ENCODE data around the gene LILRB5.
"Not testable (repeated sequence)": the region's sequence is repeated elsewhere in the genome, so short reads cannot be mapped to it uniquely, and the experiment has no call there.

The LILRB5 gene

DNA sequence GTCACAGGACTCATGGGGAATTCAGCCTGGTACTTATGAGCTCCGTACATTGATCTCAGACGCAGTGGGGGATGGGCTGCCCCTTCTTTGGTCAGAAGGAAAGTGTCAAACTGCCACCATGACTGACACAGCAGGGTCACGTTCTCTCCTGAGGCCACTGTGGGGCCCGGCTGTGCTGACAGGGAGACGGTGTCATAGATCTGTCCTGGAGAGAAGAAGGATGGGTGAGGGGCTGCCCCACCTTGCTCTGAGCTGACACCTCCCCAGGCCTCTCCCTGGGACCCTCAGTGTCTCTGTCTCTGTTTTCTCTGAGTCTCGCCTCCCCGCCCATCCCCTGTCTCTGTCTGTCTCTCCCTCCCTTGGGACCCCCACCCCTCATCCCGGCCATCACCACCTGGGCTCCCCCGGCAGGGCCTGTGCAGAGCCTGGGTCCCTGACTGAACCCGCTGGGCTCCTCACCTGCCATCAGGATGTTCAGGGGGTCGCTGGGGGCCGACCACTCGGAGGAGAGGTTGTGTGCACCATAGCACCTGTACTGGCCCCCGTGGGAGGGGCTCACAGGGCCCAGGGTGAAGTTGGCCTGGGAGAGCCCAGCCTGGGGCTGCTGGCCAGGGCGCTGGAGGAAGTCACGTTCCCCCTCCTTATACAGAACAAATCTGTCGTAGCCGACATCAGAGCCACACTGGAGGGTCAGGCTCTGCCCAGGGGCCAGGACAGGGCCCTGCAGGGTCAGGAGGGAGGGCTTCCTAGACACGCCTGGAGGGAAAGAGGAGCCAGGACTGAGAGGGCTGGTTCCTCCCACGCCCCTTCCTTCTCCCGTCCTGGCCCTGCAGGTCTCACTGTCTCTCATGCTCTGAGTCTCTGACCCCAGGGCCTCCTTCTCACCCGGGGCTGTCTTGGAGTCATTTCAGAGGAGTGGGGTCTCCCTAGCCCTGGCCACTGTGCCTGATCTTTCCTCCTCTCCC, 16.4 kb downstream of the LILRB5 start:
- not testable (repeated sequence) for DNase-seq

DNA sequence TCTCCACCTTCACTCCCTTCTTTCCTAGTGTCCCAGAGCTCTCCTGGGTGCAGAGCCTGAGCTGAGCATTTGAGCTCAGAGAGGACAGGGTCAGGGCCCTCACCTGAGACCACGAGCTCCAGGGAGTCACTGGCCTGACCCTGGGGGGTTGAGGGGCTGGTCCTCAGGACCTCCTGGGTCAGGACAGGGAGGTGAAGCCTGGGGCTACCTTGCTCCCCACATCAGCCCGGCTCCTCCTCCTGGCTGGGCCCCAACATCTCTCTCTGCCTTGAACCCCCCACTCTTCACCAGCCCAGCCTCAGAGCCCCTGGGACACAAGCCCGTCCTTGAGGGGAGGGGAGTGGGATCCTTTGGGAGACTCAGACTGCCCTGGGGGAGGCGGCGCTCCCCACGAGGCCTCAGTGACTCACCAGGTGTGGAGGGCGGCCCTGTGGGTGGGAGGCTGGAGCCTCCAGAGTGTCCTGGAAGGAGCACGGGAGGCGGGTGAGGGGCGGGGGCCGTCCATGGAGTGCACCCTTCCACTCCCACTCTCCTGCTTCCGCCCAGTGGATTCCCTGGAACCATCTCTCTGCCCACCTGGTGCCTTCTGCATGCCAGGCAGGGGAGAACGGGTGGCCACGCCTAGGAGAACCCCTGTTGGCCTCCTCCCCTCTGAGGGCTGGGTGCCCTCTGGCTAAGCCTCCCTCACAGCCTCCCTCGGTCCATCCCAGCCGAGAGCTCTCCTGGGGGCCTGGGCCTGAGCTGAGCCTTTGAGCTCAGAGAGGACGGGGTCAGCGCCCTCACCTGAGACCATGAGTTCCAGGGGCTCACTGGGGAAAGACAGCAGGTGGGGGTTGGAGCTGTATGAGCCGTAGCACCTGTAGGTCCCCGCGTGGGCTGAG, 17.3 kb downstream of the LILRB5 start:
- DNase-seq: not testable (repeated sequence)

DNA sequence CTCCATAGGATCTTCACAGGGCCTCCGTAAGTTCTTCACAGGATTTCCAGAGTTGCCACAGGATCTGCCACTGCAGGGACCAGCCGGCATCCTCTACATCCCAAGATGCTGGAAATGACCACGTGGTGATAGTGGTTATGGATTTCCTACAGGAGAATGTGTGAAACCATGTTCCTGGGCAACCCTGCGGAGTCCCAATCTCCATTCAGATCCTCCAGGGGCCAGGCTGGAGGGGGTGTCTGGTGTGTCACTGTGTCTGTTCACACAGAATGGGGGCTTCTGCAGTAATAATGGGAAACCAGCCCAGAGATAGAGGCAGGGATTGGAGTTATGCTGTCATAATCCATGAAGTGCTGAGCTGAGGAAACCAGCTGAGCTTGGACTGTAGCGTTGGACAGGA, 23.1 kb downstream of the LILRB5 start:
- no peak for DNase-seq

DNA sequence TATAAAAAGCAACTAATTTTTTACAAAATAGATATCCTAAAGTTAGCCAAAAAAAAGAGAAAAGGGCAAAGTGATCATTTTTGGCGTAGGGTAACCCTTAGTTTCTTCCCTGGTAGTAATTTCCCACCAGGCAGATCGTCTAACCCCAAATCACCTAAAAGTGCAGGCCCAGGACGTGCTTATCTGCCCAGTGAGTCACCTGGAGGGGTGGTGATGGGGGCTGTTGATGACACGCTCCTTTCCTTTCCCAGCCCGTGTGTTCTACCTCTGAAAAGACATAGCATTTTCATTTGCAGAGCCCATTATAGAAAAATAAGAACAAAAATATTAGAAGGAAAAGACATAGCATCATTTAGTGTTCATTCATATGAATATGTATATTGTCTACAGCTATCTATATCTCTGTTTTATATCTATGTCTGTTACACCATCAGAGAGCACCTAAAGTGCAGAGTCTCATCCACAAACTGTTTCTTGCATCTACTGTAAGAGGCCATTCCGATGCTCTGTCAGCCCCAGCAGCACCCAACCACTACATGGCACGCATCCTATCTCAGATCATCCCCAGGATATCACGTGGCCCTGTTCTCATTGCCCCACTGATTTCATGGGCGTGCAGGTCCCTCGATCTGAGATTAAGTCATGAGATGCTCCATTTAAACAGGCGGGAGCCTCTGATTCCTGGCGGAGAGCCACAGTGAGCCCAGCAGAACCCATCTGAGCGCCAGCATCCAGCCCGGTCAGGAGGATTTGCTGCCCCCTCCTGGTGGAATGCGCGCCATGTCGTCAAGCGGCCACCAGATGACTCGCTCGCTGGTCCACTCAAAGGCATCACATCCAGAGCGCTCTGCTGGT, 25.8 kb downstream of the LILRB5 start:
- DNase-seq: peak; percentile 85 to 86

DNA sequence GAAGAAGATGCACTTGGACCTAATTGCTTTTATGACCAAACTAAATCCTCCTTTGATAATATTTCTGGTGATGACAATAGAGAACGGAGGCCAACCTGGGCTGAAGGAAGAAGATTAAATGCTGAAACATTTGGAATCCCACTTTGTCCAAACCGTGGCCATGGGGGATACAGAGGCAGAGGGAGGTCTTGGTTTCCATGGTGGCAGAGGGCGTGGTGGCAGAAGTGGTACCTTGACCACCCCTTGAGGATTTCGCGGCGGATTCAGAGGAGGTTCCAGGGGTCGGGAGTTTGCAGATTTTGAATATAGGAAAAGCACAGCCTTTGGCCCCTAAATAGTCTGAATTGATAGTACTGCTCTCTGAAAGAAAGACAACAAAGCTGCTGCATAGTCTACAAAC, 27.0 kb downstream of the LILRB5 start:
- DNase-seq: no peak

DNA sequence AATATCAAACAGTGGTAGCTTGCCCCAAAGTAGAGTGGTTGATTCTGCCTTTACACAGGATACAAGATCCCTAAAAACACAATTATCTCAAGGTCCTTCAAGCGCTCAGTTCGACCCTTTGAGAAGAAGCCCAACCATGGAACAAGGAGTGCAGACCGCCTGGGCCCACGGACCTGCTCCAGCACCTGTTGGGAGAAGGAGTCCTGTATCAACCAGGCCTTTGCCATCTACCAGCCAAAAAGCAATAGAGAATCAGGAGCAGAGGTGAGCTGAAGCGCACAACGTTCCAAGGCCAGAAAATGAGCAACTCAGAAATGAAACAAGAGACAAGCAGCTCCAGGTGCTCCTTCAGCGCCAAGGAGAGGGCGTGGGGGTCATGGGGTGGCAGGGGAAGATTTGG, 27.9 kb downstream of the LILRB5 start:
- no peak for DNase-seq

DNA sequence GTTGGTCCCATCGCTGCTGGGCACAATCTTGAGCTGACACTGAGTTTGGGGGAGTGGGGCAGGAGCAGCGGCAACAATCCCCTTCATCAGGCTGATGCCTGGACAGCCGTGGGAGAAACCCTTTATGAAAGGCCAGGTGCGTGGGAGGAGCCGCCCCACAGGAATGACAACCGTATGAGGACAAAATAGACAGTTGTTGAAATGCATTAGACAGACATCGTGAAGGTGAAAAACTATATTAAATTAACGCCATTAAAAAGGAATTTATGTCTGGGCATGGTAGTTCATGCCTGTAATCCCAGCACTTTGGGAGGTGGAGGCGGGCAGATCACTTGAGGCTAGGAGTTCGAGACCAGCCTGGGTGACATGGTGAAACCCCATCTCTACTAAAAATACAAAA, 32.5 kb downstream of the LILRB5 start:
- not testable (repeated sequence) for DNase-seq

DNA sequence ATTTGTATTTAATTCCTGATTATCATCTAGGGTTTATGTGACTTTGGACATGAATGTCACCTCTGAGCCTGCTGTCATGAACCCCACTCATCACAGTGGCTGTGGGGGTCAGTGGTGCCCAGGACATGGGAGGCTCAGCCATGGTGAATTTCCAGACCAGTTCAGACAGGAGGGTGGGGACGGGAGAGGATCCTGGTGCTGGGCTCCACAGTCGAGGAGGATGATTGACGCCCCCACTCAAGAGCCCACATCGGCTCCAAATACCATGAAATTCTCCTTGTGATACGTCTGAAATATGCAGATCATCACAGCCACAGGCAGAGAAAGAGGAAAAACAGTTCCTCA, 33.2 kb downstream of the LILRB5 start:
- not testable (repeated sequence) for DNase-seq

DNA sequence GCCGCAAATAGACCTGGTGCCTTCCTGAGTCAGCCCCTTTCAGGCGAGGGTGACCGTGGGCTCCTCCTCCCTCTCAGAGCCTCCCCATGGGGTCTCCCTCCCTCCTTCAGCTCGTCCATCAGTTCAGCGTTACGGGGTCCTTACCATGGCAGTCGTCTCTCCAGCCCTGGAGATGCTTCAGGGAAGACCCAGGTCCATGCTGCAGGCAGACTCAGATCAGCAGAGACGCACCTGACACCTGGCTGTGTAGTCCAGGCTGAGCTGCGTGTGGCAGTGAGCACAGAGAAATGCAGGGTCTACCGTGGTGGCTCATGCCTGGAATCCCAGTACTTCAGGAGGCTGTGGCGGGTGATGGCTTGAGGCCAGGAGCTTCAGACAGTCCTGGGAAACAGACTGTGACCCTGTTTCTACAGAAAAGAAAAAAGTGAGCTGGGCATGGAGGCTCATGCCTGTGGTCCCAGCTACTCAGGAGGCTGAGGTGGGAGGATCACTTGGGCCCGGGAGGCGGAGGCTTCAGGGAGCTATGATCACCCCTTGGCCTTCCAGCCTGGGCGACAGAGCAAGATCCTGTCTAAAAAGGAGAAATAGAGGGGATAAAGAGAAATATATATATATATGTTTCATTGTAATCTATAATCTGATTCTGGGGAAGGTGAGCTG, 33.7 kb downstream of the LILRB5 start:
- not testable (repeated sequence) for DNase-seq

DNA sequence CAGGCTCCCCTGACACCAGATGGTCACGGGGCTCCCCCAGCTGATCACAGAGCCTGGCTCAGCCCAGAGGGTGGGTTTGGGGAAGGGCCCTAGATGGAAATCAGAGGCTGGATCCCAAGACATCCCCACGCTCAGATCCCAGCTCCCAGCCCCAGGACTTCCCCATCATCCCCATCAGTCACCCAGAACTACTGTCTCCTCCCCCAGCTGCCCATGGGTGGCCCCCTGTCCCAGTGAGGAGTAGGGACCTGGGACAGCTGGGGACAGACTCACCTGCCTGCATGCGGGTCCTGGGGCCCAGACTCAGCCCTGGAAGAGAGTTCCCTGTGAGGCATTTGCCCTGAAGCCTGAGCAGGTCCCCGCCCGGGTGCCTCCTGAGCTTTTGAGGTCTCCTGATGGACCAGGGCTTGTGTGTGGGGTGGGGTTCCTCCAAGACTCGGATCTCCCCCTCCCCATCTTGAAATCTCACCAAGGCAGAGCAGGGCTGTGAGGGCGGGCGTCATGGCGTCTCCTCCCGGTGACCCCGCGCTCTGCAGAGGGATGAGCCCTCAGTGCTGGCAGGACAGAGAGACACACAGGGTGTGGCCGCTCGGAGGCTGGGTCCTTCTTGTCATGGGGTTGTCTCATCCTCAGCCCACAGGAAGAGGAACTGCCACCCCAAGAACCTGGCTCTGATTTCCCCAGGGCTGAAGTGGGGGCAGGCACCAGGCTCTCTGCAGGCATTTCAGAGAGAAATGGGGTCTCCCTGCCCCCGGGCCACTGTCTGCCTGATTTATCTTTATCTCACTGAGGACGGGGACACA, 34.4 kb downstream of the LILRB5 start, which contains the start of gene LILRB3:
LILRB3 (minus strand) TSS at position 534 of the 803 bp plus-strand sequence; CDS start at position 503, 31 bp downstream.
- not testable (repeated sequence) for DNase-seq

DNA sequence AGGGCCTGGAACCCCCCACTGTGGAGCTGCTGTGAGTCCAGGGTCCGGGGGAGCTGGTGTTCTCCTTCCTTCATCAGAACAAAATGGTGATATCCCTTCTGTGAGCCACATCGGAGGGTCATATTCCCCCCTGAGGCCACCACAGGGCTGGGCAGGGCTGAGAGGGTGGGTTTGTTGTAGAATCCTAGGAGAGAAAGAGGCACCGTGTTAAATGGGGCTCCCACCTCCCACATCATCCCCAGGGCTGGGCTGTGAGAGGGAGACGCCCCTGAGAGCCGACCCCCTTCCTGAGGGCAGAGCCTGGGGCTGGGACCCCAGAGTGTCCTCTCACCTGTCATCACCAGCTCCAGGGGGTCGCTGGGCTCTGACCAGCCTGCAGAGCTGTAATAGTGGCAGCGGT, 35.1 kb downstream of the LILRB5 start:
- not testable (repeated sequence) for DNase-seq

DNA sequence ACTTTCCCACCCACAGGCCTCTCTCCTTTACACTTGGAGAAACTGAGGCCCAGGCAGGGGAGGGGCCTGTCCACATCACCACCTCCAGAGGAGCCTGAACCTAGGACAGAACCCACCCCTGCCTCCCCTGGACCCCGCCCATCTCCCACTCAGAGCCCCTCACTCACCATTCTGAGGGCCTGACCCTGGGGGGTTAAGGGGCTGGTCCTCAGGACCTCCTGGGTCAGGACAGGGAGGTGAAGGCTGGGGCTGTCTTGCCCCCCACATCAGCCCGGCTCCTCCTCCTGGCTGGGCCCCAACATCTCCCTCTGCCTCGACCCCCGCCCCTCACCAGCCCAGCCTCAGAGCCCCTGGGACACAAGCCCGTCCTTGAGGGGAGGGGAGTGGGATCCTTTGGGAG, 37.4 kb downstream of the LILRB5 start:
- not testable (repeated sequence) for DNase-seq

DNA sequence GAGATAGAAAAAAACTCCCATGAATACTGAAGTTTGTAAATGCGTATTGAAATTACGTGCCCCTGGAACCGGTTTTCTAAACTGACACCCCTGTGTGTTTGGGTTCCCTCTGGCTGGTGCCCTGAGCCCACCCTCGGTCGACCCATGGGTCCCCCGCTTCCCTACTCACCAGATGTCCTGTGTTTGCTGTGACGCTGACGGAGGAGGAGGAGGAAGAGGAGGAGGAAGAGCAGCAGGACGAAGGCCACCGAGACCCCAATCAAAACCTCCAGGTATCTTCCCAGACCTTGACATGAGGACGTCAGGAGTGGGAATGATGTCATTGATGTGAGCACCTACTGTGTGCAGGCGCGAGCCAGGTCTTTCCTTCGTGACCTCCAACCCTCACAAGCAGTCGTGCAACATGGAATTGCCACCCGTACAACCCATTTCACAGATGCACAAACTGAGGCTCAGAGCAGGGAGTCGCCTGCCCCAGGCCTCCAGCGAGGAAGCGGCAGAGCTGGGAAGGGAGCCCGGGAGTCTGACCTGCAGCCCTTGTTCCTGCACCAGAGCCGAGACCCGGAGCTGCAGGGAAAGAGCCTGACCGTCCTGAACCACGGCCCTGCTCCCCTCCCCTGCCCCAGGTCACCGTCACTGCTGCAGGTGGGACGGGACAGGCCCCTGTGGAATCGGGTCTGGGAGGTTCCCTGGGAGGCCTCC, 38.0 kb downstream of the LILRB5 start:
- DNase-seq: no peak

DNA sequence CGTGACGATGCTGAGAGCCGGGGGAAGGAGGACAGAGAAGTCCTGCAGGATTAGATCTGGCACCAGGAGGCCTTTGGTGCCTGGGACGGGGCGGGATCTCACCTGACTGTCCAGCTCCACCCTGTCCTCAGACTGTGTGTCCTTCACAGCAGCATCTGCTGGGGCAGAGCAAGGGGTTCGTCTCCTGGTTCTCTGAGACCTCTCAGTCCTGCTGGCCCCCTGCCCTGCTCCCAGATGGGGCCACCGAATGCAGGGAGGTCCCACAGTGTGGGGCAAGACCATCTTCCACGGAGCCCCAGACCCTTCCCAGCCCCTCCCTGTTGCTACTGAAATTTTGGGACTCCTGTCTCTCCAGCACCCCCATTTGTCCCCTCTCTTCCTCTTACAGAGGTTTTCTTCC, 38.8 kb downstream of the LILRB5 start:
- no peak for DNase-seq

DNA sequence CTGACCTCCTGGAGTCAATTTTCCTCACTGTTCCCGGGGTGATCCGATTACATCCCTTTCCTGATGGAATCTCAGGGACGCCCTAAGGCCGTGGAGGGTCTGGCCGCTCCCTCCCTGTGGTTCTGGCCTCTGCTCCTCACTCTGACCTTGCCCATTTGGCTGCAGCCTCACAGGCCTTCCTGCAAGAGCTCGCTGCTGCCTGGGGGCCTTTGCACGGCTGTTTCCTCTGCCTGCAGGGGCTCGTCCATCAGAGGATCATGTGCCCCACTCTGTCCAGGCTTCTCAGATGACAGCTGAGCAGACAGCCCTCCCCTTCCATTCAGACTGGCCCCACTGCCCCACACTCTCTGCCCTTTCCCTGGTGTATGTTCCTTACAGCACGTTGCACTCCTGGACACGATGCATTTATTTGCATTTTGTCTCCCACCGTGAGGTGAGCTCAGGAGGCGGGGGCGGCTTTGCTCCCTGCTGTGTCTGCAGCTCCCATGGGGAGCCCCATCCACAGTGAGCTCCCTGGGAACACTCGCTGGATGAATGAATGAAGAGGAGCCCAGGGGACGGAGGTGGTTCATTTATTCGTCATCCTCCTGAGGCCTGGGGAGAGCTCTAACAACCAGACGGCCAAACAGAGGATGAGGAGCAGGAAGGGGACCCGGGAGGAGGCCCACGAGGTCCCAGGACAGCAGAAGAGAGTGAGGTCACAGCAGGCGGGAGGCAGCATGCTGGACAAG, 39.4 kb downstream of the LILRB5 start:
- DNase-seq: not testable (repeated sequence)

DNA sequence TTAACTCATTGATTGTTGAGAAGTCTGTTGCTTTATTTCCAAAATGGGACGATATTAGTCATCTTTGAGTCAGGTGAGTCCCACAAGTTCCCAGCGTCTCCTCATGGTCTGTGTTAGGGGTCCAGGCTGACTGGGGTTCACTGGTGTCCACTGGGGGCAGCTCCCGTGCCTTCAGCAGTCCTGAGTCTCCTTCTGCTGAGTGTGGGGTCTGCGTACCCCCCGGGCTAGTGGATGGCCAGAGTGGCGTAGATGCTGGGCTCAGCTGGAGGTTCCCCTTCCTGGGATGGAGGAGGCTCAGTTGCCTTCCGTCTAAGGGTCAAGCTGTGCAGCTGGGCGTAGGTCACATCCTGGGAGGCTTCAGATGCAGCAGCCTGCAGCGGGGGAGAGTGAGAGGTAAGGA, 40.2 kb downstream of the LILRB5 start:
- no peak for DNase-seq

DNA sequence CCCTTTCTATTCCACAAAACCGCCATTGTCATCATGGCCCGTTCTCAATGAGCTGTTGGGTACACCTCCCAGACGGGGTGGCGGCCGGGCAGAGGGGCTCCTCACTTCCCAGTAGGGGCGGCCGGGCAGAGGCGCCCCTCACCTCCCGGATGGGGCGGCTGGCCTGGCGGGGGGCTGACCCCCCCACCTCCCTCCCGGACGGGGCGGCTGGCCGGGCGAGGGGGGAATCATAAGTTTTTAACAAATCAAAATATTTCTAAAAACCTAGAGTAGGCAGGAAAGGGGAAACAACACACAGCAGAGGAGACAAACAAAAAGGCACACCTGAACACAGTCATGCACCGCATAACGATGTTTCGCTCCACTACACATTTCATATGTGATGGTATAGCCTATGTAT, 42.3 kb downstream of the LILRB5 start:
- DNase-seq: not testable (repeated sequence)

DNA sequence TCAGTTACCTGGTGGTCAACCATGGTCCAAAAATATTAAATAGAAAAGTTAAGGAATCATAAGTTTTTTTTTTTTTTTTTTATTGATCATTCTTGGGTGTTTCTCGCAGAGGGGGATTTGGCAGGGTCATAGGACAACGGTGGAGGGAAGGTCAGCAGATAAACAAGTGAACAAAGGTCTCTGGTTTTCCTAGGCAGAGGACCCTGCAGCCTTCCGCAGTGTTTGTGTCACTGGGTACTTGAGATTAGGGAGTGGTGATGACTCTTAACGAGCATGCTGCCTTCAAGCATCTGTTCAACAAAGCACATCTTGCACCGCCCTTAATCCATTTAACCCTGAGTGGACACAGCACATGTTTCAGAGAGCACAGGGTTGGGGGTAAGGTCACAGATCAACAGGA, 42.9 kb downstream of the LILRB5 start:
- DNase-seq: not testable (repeated sequence)

DNA sequence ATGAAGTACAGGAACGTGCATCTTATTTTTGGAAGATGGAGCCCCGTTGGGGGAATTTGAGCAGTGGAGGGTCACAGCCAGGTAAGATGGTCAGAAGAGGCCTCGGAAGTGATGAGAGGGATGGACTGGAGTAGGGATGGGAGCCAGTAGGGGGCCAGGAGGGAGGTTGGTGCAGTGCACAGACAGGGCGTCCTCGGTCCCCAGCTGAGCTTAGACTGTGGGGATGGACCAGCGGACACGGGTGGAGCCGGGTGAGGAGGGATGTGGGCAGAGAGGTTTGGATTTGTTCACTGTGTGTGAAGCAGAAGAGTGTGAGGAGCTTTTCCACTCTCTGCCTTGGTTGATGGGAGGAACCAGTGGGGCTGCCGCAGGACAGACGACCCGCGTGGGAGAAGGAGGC, 45.8 kb downstream of the LILRB5 start:
- no peak for DNase-seq

Data from NCI-H187 (cell line).